ENCODE data around the gene KCNK15. TPM values are rescaled to one million over a fixed set of nuclear protein-coding genes. Genes with fewer than 3 reads are reported as not detected.

The KCNK15 gene
- total RNA-seq, 6 experiments from 2014 or later: 0.07 to 0.28 (median 0.21) TPM; not detected in 1

DNA sequence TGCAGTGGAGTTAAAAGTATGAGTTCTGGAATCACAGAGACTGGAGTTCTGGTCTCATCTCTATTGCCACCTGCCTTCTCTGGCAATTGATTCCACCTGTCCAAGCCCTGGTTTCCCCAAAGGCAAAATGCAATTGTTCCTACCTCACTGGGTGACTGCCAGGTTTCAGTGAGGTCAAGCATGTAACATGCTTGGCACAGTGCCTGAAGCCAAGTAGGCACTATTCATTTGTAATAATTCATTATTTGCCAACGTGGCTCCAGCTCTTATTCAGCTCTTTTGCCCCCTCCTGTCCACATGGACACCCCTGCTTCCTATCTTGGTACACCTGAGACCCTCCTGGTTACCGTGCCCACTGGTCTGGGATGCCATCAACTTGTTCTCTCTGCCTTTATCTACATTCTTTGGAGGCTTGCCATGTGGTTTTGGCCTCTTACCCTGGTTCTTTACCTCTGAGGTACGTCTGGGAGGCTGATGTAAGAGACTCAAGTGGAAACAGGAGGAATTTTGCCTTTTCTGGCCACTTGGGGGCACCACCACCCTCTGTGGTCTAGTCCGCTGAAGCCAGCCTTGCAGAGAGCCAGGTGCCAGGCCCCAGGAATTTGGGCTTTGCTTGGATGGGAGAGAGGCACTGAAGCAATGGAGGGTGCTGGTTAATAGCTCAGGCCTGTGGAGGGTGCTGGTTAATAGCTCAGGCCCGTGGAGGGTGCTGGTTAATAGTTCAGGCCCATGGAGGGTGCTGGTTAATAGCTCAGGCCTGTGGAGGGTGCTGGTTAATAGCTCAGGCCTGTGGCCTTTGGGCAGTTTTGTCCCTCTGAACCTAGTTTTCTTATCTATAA is 1.7 kb downstream of the KCNK15 start:
- peaks cover 6% of the 10 kb centered on the region; the same call in 1 of the 2 replicates for H3K4me1 Mint-ChIP-seq (ENCODE audit: low read depth)
- H3K27ac Mint-ChIP-seq: no peak overlapping the region
- H3K9me3 Mint-ChIP-seq: no peaks in the 10 kb centered on the region
- no peak overlapping the region for H3K4me3 Mint-ChIP-seq
- H3K27me3 Mint-ChIP-seq (ENCODE audit: insufficient read depth): peaks cover 16% of the 10 kb centered on the region
- TF ChIP-seq, protein P1, sequence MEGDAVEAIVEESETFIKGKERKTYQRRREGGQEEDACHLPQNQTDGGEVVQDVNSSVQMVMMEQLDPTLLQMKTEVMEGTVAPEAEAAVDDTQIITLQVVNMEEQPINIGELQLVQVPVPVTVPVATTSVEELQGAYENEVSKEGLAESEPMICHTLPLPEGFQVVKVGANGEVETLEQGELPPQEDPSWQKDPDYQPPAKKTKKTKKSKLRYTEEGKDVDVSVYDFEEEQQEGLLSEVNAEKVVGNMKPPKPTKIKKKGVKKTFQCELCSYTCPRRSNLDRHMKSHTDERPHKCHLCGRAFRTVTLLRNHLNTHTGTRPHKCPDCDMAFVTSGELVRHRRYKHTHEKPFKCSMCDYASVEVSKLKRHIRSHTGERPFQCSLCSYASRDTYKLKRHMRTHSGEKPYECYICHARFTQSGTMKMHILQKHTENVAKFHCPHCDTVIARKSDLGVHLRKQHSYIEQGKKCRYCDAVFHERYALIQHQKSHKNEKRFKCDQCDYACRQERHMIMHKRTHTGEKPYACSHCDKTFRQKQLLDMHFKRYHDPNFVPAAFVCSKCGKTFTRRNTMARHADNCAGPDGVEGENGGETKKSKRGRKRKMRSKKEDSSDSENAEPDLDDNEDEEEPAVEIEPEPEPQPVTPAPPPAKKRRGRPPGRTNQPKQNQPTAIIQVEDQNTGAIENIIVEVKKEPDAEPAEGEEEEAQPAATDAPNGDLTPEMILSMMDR (IDR thresholded peaks at IDR 0.05): peak; percentile 88
- H3K36me3 Mint-ChIP-seq (ENCODE audit: low read depth): no peaks in the 10 kb centered on the region
- DNase-seq: peak; percentile 47

- TF ChIP-seq, protein P1 (IDR thresholded peaks at IDR 0.05): no peak
- peaks cover 15% of the 10 kb centered on the region for H3K27me3 Mint-ChIP-seq (ENCODE audit: insufficient read depth)
- H3K4me3 Mint-ChIP-seq: no peak overlapping the region
- H3K9me3 Mint-ChIP-seq: no peaks in the 10 kb centered on the region
- DNase-seq: no peak
- H3K36me3 Mint-ChIP-seq (ENCODE audit: low read depth): no peaks in the 10 kb centered on the region
- peaks cover 6% of the 10 kb centered on the region; the same call in 1 of the 2 replicates for H3K4me1 Mint-ChIP-seq (ENCODE audit: low read depth)
- no peak overlapping the region for H3K27ac Mint-ChIP-seq
These were observed 2.3 kb downstream of the KCNK15 start for GRCh38 chr20:44748005-44748370.

DNA sequence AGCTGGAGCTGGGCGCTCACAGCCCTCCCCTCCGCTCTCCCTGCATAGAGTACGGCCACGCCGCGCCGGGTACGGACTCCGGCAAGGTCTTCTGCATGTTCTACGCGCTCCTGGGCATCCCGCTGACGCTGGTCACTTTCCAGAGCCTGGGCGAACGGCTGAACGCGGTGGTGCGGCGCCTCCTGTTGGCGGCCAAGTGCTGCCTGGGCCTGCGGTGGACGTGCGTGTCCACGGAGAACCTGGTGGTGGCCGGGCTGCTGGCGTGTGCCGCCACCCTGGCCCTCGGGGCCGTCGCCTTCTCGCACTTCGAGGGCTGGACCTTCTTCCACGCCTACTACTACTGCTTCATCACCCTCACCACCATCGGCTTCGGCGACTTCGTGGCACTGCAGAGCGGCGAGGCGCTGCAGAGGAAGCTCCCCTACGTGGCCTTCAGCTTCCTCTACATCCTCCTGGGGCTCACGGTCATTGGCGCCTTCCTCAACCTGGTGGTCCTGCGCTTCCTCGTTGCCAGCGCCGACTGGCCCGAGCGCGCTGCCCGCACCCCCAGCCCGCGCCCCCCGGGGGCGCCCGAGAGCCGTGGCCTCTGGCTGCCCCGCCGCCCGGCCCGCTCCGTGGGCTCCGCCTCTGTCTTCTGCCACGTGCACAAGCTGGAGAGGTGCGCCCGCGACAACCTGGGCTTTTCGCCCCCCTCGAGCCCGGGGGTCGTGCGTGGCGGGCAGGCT is 4.6 kb downstream of the KCNK15 start:
- H3K4me1 Mint-ChIP-seq (ENCODE audit: low read depth): peaks cover 6% of the 10 kb centered on the region; the same call in 1 of the 2 replicates
- no peak for DNase-seq

DNA sequence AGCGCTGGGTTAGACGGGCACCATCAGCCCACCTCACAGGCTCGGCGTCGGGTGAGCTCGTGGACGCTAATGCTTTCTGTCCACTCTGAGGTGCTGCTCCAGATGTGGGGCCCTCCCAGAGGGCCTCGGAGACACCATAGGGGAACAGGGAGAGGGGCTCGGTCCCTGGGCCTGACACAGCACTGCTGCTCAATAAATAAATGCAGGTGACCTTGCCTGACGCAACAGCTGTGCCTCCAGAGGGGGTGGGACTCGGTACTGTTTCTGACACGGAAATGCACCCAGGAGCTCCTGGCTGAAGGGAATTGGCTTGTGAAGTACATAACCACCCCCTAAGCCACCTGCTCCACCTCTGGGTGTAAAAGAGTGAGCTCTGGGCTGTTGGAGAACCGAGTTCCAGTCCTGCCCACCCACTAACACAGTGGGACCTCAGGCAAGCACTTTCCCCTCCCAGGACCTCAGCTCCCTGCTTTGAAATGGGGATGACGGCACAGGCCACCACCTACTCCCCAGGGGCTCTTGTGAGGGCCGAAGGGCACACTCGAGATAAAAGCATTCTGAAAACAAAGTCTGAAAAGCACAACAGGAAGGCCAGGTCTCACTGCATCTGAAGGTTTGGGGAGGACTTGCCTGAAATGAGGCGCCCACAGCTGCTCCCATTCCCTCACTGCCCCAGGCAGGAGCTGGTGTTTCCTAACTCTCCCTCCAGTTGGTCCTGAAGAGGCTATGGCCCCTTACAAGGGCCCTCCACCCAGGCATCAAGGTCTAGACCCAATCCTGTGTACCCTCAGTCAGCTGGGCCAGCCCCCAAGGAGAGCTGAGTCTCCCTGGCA is 6.7 kb downstream of the KCNK15 start:
- Mint-ChIP-seq H3K27me3 (ENCODE audit: insufficient read depth) (peaks cover 22% of the 10 kb centered on the region), H3K36me3 (ENCODE audit: low read depth) (no peaks in the 10 kb centered on the region), H3K9me3 (no peaks in the 10 kb centered on the region), H3K27ac (no peak overlapping the region), H3K4me1 (ENCODE audit: low read depth) (peaks cover 3% of the 10 kb centered on the region; the same call in 1 of the 2 replicates), H3K4me3 (no peak overlapping the region)
- TF ChIP-seq, protein P1 (IDR thresholded peaks at IDR 0.05): no peak
- DNase-seq: no peak

More for the DNA sequence above, 4.6 kb downstream of the KCNK15 start:
- Mint-ChIP-seq H3K9me3 (no peaks in the 10 kb centered on the region), H3K4me3 (no peak overlapping the region), H3K27me3 (ENCODE audit: insufficient read depth) (peaks cover 21% of the 10 kb centered on the region), H3K36me3 (ENCODE audit: low read depth) (no peaks in the 10 kb centered on the region), H3K27ac (no peak overlapping the region)
- TF ChIP-seq, protein P1 (IDR thresholded peaks at IDR 0.05): peak; percentile 42

GRCh38 chr20:44754554-44754953 is 8.9 kb downstream of the KCNK15 start:
- no peak for DNase-seq
- Mint-ChIP-seq H3K9me3 (no peaks in the 10 kb centered on the region), H3K4me1 (ENCODE audit: low read depth) (peaks cover 2% of the 10 kb centered on the region; the same call in 1 of the 2 replicates), H3K27ac (no peak overlapping the region), H3K4me3 (no peak overlapping the region), H3K36me3 (ENCODE audit: low read depth) (no peaks in the 10 kb centered on the region), H3K27me3 (ENCODE audit: insufficient read depth) (peaks cover 33% of the 10 kb centered on the region)
- TF ChIP-seq, protein P1 (IDR thresholded peaks at IDR 0.05): no peak

Measured in HFFc6 (cell line).